Neural progenitor cell (in vitro differentiated cells): ENCODE results near the gene RASGRF2. TPM values are rescaled to one million over a fixed set of nuclear protein-coding genes. Genes with fewer than 3 reads are reported as not detected.

ENCODE experiments used
- DNase-seq: peaks from one replicate; pipeline ENCODE4 v3.0.0-alpha.2; 2016; ENCODE audit warnings: low spot score
- H2AFZ ChIP-seq: fragments of 200-600 bp; sonication (generic); replicated peaks from 2 replicates; pipeline ENCODE4 v1.6.1; 2016; ENCODE audit warnings: antibody characterized with exemption
- H3F3A ChIP-seq: fragments of 200-600 bp; sonication (generic); 2 replicates; pipeline ENCODE4 v1.6.1; 2016; ENCODE audit warnings: antibody characterized with exemption, low read depth
- H3K27ac ChIP-seq: fragments of 200-600 bp; sonication (generic); 2 replicates; pipeline ENCODE4 v1.5.1; 2016; ENCODE audit warnings: mild to moderate bottlenecking
- H3K27me3 ChIP-seq: fragments of 200-600 bp; sonication (generic); 2 replicates; pipeline ENCODE4 v1.6.1; 2016; ENCODE audit warnings: mild to moderate bottlenecking, moderate library complexity
- H3K36me3 ChIP-seq: fragments of 200-600 bp; sonication (generic); 2 replicates; pipeline ENCODE4 v1.5.1; 2016
- H3K4me1 ChIP-seq: fragments of 200-600 bp; sonication (generic); 2 replicates; pipeline ENCODE4 v1.6.1; 2016; ENCODE audit warnings: mixed run types
- H3K4me2 ChIP-seq: fragments of 200-600 bp; sonication (generic); 2 replicates; pipeline ENCODE4 v1.6.1; 2016
- H3K4me3 ChIP-seq: fragments of 200-600 bp; sonication (generic); 2 replicates; pipeline ENCODE4 v1.5.1; 2016
- H3K79me2 ChIP-seq: fragments of 200-600 bp; sonication (generic); 2 replicates; pipeline ENCODE4 v1.6.1; 2016; ENCODE audit warnings: low read depth
- H3K9ac ChIP-seq: fragments of 200-600 bp; sonication (generic); 2 replicates; pipeline ENCODE4 v1.6.1; 2016
- H3K9me3 ChIP-seq: fragments of 200-600 bp; sonication (generic); 2 replicates; pipeline ENCODE4 v1.5.1; 2016; ENCODE audit warnings: low read depth
- H4K20me1 ChIP-seq: fragments of 200-600 bp; sonication (generic); 2 replicates; pipeline ENCODE4 v1.6.1; 2016; ENCODE audit warnings: low read depth
- H3K27ac Mint-ChIP-seq: 3 replicates; pipeline ENCODE4 v1.8.0; 2021; ENCODE audit warnings: mixed read lengths
- H3K27me3 Mint-ChIP-seq: 2 replicates; pipeline ENCODE4 v1.8.0; 2022; ENCODE audit warnings: low read depth, mild to moderate bottlenecking, inconsistent platforms, moderate library complexity, mixed read lengths; ENCODE audit not compliant: insufficient read depth
- H3K36me3 Mint-ChIP-seq: 3 replicates; pipeline ENCODE4 v1.8.0; 2021; ENCODE audit warnings: mixed read lengths
- H3K4me1 Mint-ChIP-seq: 3 replicates; pipeline ENCODE4 v1.8.0; 2021; ENCODE audit warnings: mixed read lengths
- H3K4me3 Mint-ChIP-seq: 3 replicates; pipeline ENCODE4 v1.8.0; 2021; ENCODE audit warnings: mild to moderate bottlenecking, moderate library complexity, mixed read lengths
- H3K9me3 Mint-ChIP-seq: 3 replicates; pipeline ENCODE4 v1.8.0; 2020; ENCODE audit warnings: mixed read lengths
- EZH2 ChIP-seq: fragments of 200-600 bp; sonication (generic); IDR thresholded peaks from 2 replicates; pipeline ENCODE4 v1.6.1; 2017; ENCODE audit warnings: antibody characterized with exemption, mild to moderate bottlenecking, moderate library complexity
- EZH2phosphoT487 ChIP-seq: fragments of 200-600 bp; sonication (generic); IDR thresholded peaks from 2 replicates; pipeline ENCODE4 v1.6.1; 2017; ENCODE audit warnings: antibody characterized with exemption
- total RNA-seq: library from RNA; depleted of rRNA; stranded (reverse); fragments of >200 nt; gene quantifications from 2 replicates; pipeline ENCODE4 v1.2.3, GENCODE V29; 2015; ENCODE audit warnings: low replicate concordance
- TF ChIP-seq, protein P1 (sequence below): fragments of 200-600 bp; sonication (generic); IDR thresholded peaks from 2 replicates; pipeline ENCODE4 v1.5.1; 2017; ENCODE audit warnings: antibody characterized with exemption, mild to moderate bottlenecking

RASGRF2 gene
- total RNA-seq, 1 donor from 2014 or later = 0.15 TPM

DNA sequence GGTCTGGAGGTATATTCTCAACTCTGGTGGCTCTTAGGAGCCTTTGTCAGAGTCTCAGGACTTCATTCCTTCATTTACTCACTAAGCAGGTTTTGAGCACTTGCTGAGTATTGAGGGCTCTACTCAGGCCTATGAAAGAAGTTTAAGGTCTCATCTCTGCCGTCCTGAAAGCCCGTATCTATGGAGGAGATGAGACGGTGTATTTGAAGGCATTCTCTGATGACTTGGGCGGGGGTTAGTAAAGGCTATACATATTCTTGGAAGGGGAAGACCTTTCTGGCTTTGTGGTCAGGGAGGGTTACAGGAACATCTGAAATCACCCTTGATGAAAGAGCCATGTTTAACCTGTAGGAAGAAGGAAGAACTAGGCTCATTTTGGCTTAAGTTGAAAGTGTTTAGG is 21.9 kb downstream of the RASGRF2 start:
- DNase-seq = no peak
- H3K27ac Mint-ChIP-seq = no peak overlapping the region
- H3K4me1 Mint-ChIP-seq = no peaks in the 10 kb centered on the region

DNA sequence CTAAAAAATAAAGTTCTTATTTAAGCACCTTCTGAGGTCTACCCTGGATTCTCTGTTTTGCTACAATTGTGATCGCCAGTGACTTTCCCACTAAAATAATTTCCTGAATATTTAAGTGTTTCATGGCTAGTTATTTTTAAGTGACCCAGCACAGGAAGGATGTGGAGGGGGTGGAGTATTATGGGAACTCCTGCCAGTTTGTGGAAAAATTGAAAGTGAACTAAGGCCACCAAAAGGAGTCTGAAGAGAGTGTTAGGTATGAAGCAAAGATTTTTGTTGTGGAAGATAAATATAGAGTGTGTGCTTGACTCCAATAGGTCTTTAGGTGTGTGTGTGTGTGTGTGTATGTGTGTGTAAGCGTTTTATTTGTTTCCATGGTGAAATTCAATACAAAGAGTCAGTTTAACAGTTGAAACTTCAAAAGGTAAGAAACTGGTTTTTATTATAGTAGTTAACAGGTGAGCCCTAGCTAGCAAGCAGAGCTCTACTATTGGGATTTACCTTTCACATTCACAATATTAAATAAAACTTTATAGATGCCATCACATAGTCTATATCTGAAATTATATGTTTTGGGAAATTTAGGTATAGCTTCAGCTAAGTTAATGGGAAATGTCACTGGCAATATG is 25.6 kb downstream of the RASGRF2 start:
- Histone ChIP-seq H2AFZ (no peak overlapping the region), H3K4me1 (peaks cover 11% of the 10 kb centered on the region), H3K4me3 (no peak overlapping the region), H3K4me2 (no peak overlapping the region), H3K27me3 (no peaks in the 10 kb centered on the region), H3K9me3 (no peaks in the 10 kb centered on the region), H4K20me1 (no peaks in the 10 kb centered on the region), H3K79me2 (no peaks in the 10 kb centered on the region), H3K36me3 (no peaks in the 10 kb centered on the region), H3K9ac (no peak overlapping the region), H3F3A (no peaks in the 10 kb centered on the region), H3K27ac (no peak overlapping the region)
- no peak for TF ChIP-seq EZH2phosphoT487
- no peak for TF ChIP-seq EZH2
- TF ChIP-seq, protein P1, sequence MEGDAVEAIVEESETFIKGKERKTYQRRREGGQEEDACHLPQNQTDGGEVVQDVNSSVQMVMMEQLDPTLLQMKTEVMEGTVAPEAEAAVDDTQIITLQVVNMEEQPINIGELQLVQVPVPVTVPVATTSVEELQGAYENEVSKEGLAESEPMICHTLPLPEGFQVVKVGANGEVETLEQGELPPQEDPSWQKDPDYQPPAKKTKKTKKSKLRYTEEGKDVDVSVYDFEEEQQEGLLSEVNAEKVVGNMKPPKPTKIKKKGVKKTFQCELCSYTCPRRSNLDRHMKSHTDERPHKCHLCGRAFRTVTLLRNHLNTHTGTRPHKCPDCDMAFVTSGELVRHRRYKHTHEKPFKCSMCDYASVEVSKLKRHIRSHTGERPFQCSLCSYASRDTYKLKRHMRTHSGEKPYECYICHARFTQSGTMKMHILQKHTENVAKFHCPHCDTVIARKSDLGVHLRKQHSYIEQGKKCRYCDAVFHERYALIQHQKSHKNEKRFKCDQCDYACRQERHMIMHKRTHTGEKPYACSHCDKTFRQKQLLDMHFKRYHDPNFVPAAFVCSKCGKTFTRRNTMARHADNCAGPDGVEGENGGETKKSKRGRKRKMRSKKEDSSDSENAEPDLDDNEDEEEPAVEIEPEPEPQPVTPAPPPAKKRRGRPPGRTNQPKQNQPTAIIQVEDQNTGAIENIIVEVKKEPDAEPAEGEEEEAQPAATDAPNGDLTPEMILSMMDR = no peak
- no peaks in the 10 kb centered on the region for H3K9me3 Mint-ChIP-seq
- DNase-seq = no peak
- no peak overlapping the region for H3K4me3 Mint-ChIP-seq
- no peaks in the 10 kb centered on the region for H3K36me3 Mint-ChIP-seq
- no peak overlapping the region for H3K27ac Mint-ChIP-seq
- H3K27me3 Mint-ChIP-seq = peaks cover 2% of the 10 kb centered on the region
- H3K4me1 Mint-ChIP-seq = no peaks in the 10 kb centered on the region

More for the DNA sequence above, 21.9 kb downstream of the RASGRF2 start:
- Histone ChIP-seq H3K36me3 (no peaks in the 10 kb centered on the region), H3K4me1 (peaks cover 6% of the 10 kb centered on the region), H3K27ac (no peak overlapping the region), H3K4me2 (no peak overlapping the region), H4K20me1 (no peaks in the 10 kb centered on the region), H3K79me2 (no peaks in the 10 kb centered on the region), H3K4me3 (no peak overlapping the region), H3F3A (no peaks in the 10 kb centered on the region), H3K27me3 (no peaks in the 10 kb centered on the region), H2AFZ (no peak overlapping the region), H3K9me3 (no peaks in the 10 kb centered on the region), H3K9ac (no peak overlapping the region)
- Mint-ChIP-seq H3K36me3 (no peaks in the 10 kb centered on the region), H3K9me3 (no peaks in the 10 kb centered on the region), H3K4me3 (no peak overlapping the region), H3K27me3 (peaks cover 2% of the 10 kb centered on the region)
- TF ChIP-seq, protein P1 = no peak
- TF ChIP-seq EZH2 (no peak), EZH2phosphoT487 (no peak)

DNA sequence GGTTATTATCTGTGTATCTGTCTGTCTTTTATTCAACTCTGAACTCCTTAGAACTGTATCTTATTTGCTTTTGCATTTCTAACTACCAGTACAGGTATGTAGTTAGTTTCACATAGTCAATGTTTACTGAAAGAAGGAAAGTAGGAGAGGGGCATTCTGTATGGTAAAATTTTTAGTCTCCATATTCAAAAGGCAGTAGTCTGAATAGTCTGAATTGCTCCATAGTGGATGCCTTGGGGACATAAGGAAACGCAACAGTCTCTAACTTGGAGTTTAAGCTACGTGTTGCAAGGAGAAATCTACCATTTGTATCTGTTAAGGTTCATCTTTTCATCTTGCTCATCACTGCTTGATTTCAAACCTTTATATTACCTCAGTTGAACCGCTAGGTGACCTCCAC is 26.2 kb downstream of the RASGRF2 start:
- Histone ChIP-seq H3K9me3 (no peaks in the 10 kb centered on the region), H3K4me1 (peaks cover 11% of the 10 kb centered on the region), H3K36me3 (no peaks in the 10 kb centered on the region), H2AFZ (no peak overlapping the region), H4K20me1 (no peaks in the 10 kb centered on the region), H3K27me3 (no peaks in the 10 kb centered on the region), H3K27ac (no peak overlapping the region), H3K4me3 (no peak overlapping the region), H3F3A (no peaks in the 10 kb centered on the region), H3K4me2 (no peak overlapping the region), H3K79me2 (no peaks in the 10 kb centered on the region), H3K9ac (no peak overlapping the region)
- H3K4me3 Mint-ChIP-seq = no peak overlapping the region
- no peaks in the 10 kb centered on the region for H3K36me3 Mint-ChIP-seq
- no peak for TF ChIP-seq EZH2
- no peak for TF ChIP-seq EZH2phosphoT487
- TF ChIP-seq, protein P1 = no peak
- H3K27me3 Mint-ChIP-seq = peaks cover 2% of the 10 kb centered on the region
- no peak overlapping the region for H3K27ac Mint-ChIP-seq
- H3K9me3 Mint-ChIP-seq = no peaks in the 10 kb centered on the region
- H3K4me1 Mint-ChIP-seq = no peaks in the 10 kb centered on the region
- no peak for DNase-seq
